ENCODE results near the gene RPS6KA2. TPM values are rescaled to one million over a fixed set of nuclear protein-coding genes. Genes with fewer than 3 reads are reported as not detected.

The RPS6KA2 gene
- total RNA-seq, 1 donor from 2014 or later, result 12.3 TPM

DNA sequence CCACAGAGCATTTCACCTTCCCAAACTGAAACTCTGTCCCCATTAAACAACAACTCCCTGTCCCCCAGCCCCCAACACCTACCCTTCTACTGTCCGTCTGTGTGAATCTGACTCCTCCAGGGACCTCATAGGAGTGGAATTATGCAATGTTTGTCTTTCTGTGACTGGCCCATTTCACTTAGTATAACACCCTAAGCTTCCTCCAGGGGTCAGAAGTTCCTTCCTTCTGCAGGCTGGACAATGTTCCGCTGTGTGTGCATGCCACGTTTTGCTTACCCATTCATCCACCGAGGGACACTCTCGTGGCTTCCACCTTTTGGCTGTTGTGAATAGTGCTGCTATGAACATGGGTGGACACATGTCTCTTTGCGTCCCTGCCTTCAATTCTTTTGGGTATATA, 206.7 kb downstream of the RPS6KA2 start:
- H3K4me3 Mint-ChIP-seq, result no peak overlapping the region
- no peak for DNase-seq (ENCODE audit: low spot score in 2 of 2, unreplicated experiment in 2 of 2)
- no peaks in the 10 kb centered on the region for H3K27me3 Mint-ChIP-seq (ENCODE audit: low read depth)
- H3K36me3 Mint-ChIP-seq, result peaks cover 6% of the 10 kb centered on the region
- H3K27ac Mint-ChIP-seq, result no peak overlapping the region
- peaks cover 4% of the 10 kb centered on the region for H3K9me3 Mint-ChIP-seq
- H3K4me1 Mint-ChIP-seq, result peaks cover 6% of the 10 kb centered on the region
- TF ChIP-seq, protein P1, sequence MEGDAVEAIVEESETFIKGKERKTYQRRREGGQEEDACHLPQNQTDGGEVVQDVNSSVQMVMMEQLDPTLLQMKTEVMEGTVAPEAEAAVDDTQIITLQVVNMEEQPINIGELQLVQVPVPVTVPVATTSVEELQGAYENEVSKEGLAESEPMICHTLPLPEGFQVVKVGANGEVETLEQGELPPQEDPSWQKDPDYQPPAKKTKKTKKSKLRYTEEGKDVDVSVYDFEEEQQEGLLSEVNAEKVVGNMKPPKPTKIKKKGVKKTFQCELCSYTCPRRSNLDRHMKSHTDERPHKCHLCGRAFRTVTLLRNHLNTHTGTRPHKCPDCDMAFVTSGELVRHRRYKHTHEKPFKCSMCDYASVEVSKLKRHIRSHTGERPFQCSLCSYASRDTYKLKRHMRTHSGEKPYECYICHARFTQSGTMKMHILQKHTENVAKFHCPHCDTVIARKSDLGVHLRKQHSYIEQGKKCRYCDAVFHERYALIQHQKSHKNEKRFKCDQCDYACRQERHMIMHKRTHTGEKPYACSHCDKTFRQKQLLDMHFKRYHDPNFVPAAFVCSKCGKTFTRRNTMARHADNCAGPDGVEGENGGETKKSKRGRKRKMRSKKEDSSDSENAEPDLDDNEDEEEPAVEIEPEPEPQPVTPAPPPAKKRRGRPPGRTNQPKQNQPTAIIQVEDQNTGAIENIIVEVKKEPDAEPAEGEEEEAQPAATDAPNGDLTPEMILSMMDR (IDR thresholded peaks at IDR 0.05; ENCODE audit: unreplicated experiment), result no peak

DNA sequence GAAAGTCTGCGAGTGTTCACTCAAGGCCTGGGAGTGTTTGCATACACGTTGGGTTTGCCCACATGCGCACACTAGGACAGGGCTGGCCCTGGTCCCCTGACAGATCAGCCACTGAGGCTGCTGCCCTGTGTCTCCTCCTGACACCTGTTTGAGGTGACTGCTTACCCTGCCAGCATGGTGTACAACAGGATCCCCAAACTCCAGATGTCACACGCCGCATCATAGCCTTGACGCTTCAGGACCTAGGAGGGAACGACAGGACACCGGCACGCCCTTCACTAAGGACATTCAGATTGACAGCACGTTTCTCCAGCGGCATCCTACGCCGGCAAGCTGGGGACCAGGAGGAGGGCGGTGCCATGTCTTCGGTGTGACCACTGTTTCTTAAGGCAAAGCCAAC, 207.3 kb downstream of the RPS6KA2 start:
- Mint-ChIP-seq H3K36me3 (peaks cover 8% of the 10 kb centered on the region), H3K9me3 (peaks cover 4% of the 10 kb centered on the region), H3K4me1 (peaks cover 6% of the 10 kb centered on the region), H3K27ac (no peak overlapping the region), H3K27me3 (ENCODE audit: low read depth) (no peaks in the 10 kb centered on the region), H3K4me3 (no peak overlapping the region)
- no peak for DNase-seq (ENCODE audit: low spot score in 2 of 2, unreplicated experiment in 2 of 2)
- TF ChIP-seq, protein P1 (IDR thresholded peaks at IDR 0.05; ENCODE audit: unreplicated experiment), result no peak

DNA sequence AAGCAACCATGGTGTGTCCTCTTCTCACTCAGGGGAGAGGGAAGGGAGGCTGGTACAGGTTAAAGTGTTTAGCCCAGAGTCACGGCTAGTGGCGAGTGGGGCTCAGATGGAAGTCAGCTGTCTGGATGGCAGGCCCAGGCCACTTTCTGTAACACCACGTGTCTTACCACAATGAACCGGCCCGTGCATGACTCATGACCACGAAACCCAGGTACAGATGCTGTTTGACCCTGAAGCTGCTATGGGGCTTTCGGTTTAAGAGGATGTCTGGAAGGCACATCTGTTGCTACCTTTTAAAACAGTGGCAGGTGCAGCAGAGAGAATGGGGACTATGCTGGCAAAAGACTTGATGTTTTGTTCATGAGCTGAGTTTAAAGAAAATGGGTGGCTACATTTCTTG, 207.8 kb downstream of the RPS6KA2 start:
- Mint-ChIP-seq H3K4me3 (no peak overlapping the region), H3K9me3 (peaks cover 4% of the 10 kb centered on the region), H3K27ac (no peak overlapping the region), H3K4me1 (peaks cover 6% of the 10 kb centered on the region), H3K36me3 (peaks cover 8% of the 10 kb centered on the region), H3K27me3 (ENCODE audit: low read depth) (no peaks in the 10 kb centered on the region)
- TF ChIP-seq, protein P1 (IDR thresholded peaks at IDR 0.05; ENCODE audit: unreplicated experiment), result no peak
- no peak for DNase-seq (ENCODE audit: low spot score in 2 of 2, unreplicated experiment in 2 of 2)

DNA sequence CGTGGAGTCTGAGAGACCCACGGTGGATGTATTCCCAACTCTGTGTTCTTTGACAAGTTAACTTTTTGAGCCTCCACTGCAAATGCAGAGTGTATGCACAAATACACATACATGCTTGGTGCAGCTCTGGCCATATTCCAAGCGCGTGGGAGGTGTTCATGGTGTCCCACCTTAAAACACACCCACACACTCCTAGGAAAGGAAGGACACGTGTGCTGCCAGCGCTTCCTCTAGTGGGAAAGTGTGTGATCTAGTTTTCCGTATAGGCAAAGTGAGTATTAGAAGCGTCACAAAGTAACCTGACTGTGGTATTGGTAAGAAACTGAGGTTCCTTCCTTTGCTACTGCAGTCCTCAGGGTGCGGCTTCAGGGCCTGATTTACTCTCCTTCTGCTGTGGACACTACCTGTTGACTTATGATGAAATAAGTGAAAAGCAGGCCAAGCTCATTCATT, 208.3 kb downstream of the RPS6KA2 start:
- H3K27me3 Mint-ChIP-seq (ENCODE audit: low read depth), result no peaks in the 10 kb centered on the region
- H3K36me3 Mint-ChIP-seq, result peaks cover 8% of the 10 kb centered on the region
- TF ChIP-seq, protein P1 (IDR thresholded peaks at IDR 0.05; ENCODE audit: unreplicated experiment), result no peak
- H3K4me1 Mint-ChIP-seq, result peaks cover 3% of the 10 kb centered on the region
- no peak for DNase-seq (ENCODE audit: low spot score in 2 of 2, unreplicated experiment in 2 of 2)
- no peak overlapping the region for H3K27ac Mint-ChIP-seq
- H3K9me3 Mint-ChIP-seq, result peaks cover 4% of the 10 kb centered on the region
- H3K4me3 Mint-ChIP-seq, result no peak overlapping the region

DNA sequence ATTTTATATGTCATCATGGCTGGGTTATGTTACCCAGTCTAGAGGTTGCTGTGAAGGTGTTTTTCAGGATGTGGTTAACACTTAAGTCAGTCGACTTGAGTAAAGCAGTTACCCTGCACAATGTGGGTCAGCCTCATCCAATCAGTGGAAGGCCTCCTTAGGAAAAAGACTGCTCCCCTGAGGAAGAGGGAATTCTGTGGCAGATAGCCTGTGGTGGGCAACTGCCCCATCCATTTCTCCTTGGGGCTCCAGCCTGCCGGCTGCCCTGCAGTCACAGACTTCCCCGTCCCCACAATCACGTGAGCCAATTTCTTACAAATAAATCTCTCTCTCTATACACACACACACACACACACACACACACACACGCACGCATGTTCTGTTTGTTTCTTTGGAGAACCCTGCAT, 209.8 kb downstream of the RPS6KA2 start:
- H3K4me3 Mint-ChIP-seq, result no peak overlapping the region
- TF ChIP-seq, protein P1 (IDR thresholded peaks at IDR 0.05; ENCODE audit: unreplicated experiment), result no peak
- no peak for DNase-seq (ENCODE audit: low spot score in 2 of 2, unreplicated experiment in 2 of 2)

DNA sequence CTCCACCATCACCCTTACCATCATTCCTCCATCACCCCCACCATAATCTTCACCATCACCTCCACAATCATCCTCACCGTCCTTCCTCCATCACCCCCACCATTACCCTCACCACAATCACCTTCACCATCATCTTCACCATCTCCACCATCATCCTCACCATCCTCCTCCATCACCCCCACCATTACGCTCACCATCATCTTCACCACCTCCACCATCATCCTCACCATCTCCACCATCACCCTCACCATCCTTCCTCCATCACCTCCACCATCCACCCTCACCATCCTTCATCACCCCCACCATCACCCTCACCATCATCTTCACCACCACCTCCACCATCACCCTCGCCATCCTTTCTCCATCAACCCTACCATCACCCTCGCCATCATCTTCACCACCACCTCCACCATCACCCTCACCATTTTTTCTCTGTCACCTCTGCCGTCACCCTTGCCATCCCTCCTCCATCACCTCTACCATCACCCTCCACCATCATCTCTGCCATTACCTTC, 211.2 kb downstream of the RPS6KA2 start:
- H3K9me3 Mint-ChIP-seq, result peaks cover 4% of the 10 kb centered on the region
- H3K27ac Mint-ChIP-seq, result no peak overlapping the region
- H3K4me3 Mint-ChIP-seq, result no peak overlapping the region
- no peak for DNase-seq (ENCODE audit: low spot score in 2 of 2, unreplicated experiment in 2 of 2)
- peaks cover 10% of the 10 kb centered on the region for H3K36me3 Mint-ChIP-seq
- no peaks in the 10 kb centered on the region for H3K27me3 Mint-ChIP-seq (ENCODE audit: low read depth)
- no peaks in the 10 kb centered on the region for H3K4me1 Mint-ChIP-seq
- TF ChIP-seq, protein P1 (IDR thresholded peaks at IDR 0.05; ENCODE audit: unreplicated experiment), result no peak

More for the DNA sequence above, 209.8 kb downstream of the RPS6KA2 start:
- H3K27ac Mint-ChIP-seq, result no peak overlapping the region
- H3K4me1 Mint-ChIP-seq, result no peaks in the 10 kb centered on the region
- H3K27me3 Mint-ChIP-seq (ENCODE audit: low read depth), result no peaks in the 10 kb centered on the region
- peaks cover 9% of the 10 kb centered on the region for H3K36me3 Mint-ChIP-seq
- peaks cover 4% of the 10 kb centered on the region for H3K9me3 Mint-ChIP-seq

Measured in mesothelial cell of epicardium (in vitro differentiated cells).